Stomach smooth muscle (tissue), 2 donors: ENCODE results near the gene PITPNM3.

Experiments
- H3K27ac ChIP-seq: one replicate; pipeline ENCODE4 v1.7.0; 2013; ENCODE audit warnings: mild to moderate bottlenecking, low read length, inconsistent platforms
- H3K27me3 ChIP-seq, 2 donors: one replicate each; pipeline ENCODE4 v1.7.0; 2013; ENCODE audit warnings: low read length in 2 of 2; ENCODE audit not compliant: insufficient read depth in 2 of 2, control insufficient read depth in 1 of 2
- H3K36me3 ChIP-seq, 2 donors: one replicate each; pipeline ENCODE4 v1.7.0; 2013; ENCODE audit warnings: low read length in 2 of 2; ENCODE audit not compliant: control insufficient read depth in 2 of 2, insufficient read depth in 2 of 2
- H3K4me1 ChIP-seq: one replicate; pipeline ENCODE4 v1.7.0; 2013; ENCODE audit warnings: low read length; ENCODE audit not compliant: control insufficient read depth, insufficient read depth
- H3K4me3 ChIP-seq, 2 donors: one replicate each; pipeline ENCODE4 v1.7.0; 2013; ENCODE audit warnings: low read length in 2 of 2
- H3K9ac ChIP-seq, 2 donors: one replicate each; pipeline ENCODE4 v1.7.0; 2013; ENCODE audit warnings: low read length in 2 of 2, mild to moderate bottlenecking in 1 of 2
- H3K9me3 ChIP-seq, 2 donors: one replicate each; pipeline ENCODE4 v1.7.0; 2013; ENCODE audit warnings: low read length in 2 of 2; ENCODE audit not compliant: control insufficient read depth in 2 of 2
- donor health status: healthy.
- donor health status: Pancreatic carcinoma.

The PITPNM3 gene

GRCh38 chr17:6435968-6436367, 120.4 kb downstream of the PITPNM3 start:
- Histone ChIP-seq H3K27ac (no peak overlapping the region), H3K4me1 (peaks cover 2% of the 10 kb centered on the region), H3K36me3 (no peaks in the 10 kb centered on the region), H3K4me3 (no peak overlapping the region), H3K27me3 (peaks cover 8 to 9% of the 10 kb centered on the region in 2 donors), H3K9me3 (no peaks in the 10 kb centered on the region), H3K9ac (no peak overlapping the region)

- peaks cover 8 to 10% of the 10 kb centered on the region in 2 donors for H3K27me3 ChIP-seq
- H3K27ac ChIP-seq = no peak within 1 kb of the TSS
- H3K4me3 ChIP-seq = no peak within 1 kb of the TSS
- H3K9ac ChIP-seq = no peak within 1 kb of the TSS
- peaks cover 0 to 2% of the 10 kb centered on the region in 2 donors for H3K9me3 ChIP-seq
- peaks cover 2% of the 10 kb centered on the region for H3K4me1 ChIP-seq
- no peaks in the 10 kb centered on the region for H3K36me3 ChIP-seq
Measured at GRCh38 chr17:6435051-6435450, 121.3 kb downstream of the PITPNM3 start, which contains the start of gene AIPL1. Gene AIPL1, minus strand, starts transcription at chr17:6435121. Its CDS starts 17 bp downstream, at chr17:6435104.

DNA sequence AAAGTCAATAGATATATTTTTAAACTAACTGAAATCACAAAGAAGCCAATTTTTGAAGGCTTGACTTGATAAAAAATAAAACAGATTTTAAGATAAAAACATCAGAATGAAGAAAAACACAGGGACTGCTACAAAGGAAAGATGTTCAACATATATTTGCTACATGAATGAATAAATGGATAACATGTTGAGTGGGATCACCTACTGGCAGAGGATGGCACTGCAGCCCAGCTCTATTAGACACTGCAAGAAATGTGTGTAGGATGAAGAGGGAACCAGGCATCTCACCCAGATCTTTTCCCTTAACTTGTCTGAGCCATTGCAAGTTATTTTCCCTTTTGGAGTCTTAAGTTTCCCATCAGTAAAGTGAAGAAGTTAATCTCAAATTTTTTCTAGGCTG, 125.6 kb downstream of the PITPNM3 start:
- no peaks in the 10 kb centered on the region for H3K4me1 ChIP-seq
- no peak overlapping the region for H3K27ac ChIP-seq
- no peaks in the 10 kb centered on the region for H3K36me3 ChIP-seq
- no peak overlapping the region for H3K4me3 ChIP-seq
- H3K9ac ChIP-seq = no peak overlapping the region
- H3K27me3 ChIP-seq = peaks cover 2 to 5% of the 10 kb centered on the region in 2 donors
- H3K9me3 ChIP-seq = peaks cover 0 to 2% of the 10 kb centered on the region in 2 donors

DNA sequence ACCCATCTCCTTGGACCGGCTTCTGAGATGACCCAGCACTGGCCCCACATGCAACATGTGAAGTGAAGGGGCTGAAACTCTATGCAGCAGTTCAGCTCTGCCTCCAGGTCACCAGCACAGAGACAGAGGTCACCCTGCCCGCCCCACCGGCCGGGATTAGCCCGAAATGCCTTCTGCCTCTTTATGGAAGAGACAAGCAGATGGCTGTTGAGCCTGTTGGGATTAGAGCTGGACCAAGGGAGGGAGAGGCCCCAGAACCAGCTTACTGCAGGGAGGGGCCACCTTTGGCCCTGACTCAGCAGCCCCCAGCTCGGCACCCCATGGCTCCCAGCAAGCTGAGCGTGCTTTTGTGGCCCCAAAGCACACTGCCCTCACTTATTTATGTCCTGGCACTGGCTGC, 127.1 kb downstream of the PITPNM3 start:
- Histone ChIP-seq H3K4me3 (no peak overlapping the region), H3K27me3 (peaks cover 0 to 5% of the 10 kb centered on the region in 2 donors), H3K27ac (no peak overlapping the region), H3K4me1 (no peaks in the 10 kb centered on the region), H3K9ac (no peak overlapping the region), H3K36me3 (no peaks in the 10 kb centered on the region), H3K9me3 (peaks cover 0 to 2% of the 10 kb centered on the region in 2 donors)

GRCh38 chr17:6428207-6428965, 128.0 kb downstream of the PITPNM3 start:
- no peak overlapping the region for H3K27ac ChIP-seq
- peaks cover 0 to 5% of the 10 kb centered on the region in 2 donors for H3K27me3 ChIP-seq
- no peaks in the 10 kb centered on the region for H3K36me3 ChIP-seq
- H3K9ac ChIP-seq = no peak overlapping the region
- H3K9me3 ChIP-seq = peaks cover 0 to 2% of the 10 kb centered on the region in 2 donors
- H3K4me1 ChIP-seq = no peaks in the 10 kb centered on the region
- H3K4me3 ChIP-seq = no peak overlapping the region

DNA sequence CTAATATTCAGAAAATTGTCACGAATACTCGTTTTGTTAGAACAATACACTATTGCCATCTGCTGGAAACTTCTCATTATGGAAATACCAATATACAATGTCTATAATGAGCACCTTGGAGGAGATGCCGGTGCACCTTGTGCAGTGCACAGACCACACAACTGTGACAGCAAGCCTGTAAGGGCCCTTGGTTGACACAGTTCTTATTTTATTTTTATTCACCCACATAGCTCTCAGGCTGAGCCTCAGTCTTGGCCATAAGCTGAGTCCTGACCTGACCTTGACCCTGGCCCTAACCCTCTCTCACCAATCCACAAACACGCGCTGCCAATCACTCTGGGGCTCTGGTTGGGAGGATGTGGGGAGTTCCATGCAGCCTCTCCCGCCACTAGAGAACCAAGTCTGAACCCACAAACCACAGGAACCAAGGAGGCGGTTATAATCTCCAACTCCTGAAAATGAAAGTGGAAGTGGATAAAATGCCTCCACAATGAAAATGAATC, 129.0 kb downstream of the PITPNM3 start:
- Histone ChIP-seq H3K9me3 (peaks cover 0 to 2% of the 10 kb centered on the region in 2 donors), H3K4me3 (no peak overlapping the region), H3K4me1 (no peaks in the 10 kb centered on the region), H3K9ac (no peak overlapping the region), H3K27me3 (peaks cover 2 to 5% of the 10 kb centered on the region in 2 donors), H3K27ac (no peak overlapping the region), H3K36me3 (no peaks in the 10 kb centered on the region)

- Histone ChIP-seq H3K27ac (no peak overlapping the region), H3K9me3 (peaks cover 0 to 2% of the 10 kb centered on the region in 2 donors), H3K4me1 (no peaks in the 10 kb centered on the region), H3K4me3 (no peak overlapping the region), H3K27me3 (peaks cover 4 to 5% of the 10 kb centered on the region in 2 donors), H3K36me3 (no peaks in the 10 kb centered on the region), H3K9ac (no peak overlapping the region)
Measured at GRCh38 chr17:6426356-6427101, 129.8 kb downstream of the PITPNM3 start.

DNA sequence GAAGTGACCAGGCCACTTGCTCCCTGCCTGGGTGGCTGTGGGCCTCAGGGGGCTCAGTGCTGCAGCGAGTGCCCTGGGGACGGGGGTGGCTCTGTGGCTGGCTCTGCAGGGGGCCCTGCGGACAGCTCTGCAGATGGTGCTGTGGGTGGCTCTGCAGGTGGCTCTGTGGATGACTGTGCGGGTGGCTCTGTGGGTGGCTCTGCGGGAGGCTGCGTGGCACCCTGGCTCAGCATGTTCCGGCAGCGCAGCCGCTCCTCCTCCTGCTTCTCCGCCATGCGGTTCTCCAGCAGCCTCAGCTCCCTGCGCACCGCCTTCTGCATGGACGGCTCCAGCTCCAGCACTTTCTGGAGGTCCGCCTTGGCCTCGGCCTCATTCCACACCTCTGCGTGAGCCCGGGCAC, 130.9 kb downstream of the PITPNM3 start:
- peaks cover 4 to 11% of the 10 kb centered on the region in 2 donors for H3K27me3 ChIP-seq
- H3K27ac ChIP-seq = no peak overlapping the region
- no peak overlapping the region for H3K4me3 ChIP-seq
- H3K9me3 ChIP-seq = no peaks in the 10 kb centered on the region
- no peak overlapping the region for H3K9ac ChIP-seq
- no peaks in the 10 kb centered on the region for H3K4me1 ChIP-seq
- no peaks in the 10 kb centered on the region for H3K36me3 ChIP-seq

DNA sequence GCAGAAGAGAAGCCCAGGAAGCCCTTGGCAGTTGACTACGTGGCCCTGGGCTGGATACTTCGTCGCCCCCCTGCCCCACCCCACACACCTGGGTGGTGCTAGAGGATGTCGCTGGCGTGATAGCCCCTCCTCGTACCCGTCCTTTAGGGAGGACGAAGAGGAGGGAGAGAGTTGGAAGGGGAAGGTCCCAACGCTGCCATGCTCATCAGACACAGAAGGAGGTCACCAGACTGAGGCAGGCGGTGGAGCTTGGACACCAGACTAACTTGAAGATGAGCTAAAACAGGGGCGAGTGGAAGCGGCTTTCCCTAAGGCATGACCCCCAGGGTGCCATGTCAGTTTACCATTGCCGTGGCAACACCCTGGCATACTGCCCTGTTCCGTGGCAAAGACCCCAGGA, 132.4 kb downstream of the PITPNM3 start:
- H3K4me1 ChIP-seq = no peaks in the 10 kb centered on the region
- no peaks in the 10 kb centered on the region for H3K9me3 ChIP-seq
- H3K27me3 ChIP-seq = peaks cover 6 to 15% of the 10 kb centered on the region in 2 donors
- H3K27ac ChIP-seq = no peak overlapping the region
- H3K9ac ChIP-seq = no peak overlapping the region
- no peak overlapping the region for H3K4me3 ChIP-seq
- no peaks in the 10 kb centered on the region for H3K36me3 ChIP-seq

GRCh38 chr17:6422654-6423241, 133.6 kb downstream of the PITPNM3 start:
- Histone ChIP-seq H3K9me3 (no peaks in the 10 kb centered on the region), H3K27me3 (peaks cover 6 to 14% of the 10 kb centered on the region in 2 donors), H3K9ac (no peak overlapping the region), H3K4me3 (no peak overlapping the region), H3K4me1 (no peaks in the 10 kb centered on the region), H3K36me3 (no peaks in the 10 kb centered on the region), H3K27ac (no peak overlapping the region)
